SK-N-SH (cell line): ENCODE data around the gene RNF39. TPM values are rescaled to one million over a fixed set of nuclear protein-coding genes. Genes with fewer than 3 reads are reported as not detected.

ENCODE experiments used
- CTCF ChIA-PET: fragments of 300-600, 350-600 bp; formaldehyde crosslinking; extraction: SDS; loops from one replicate; lab custom pipeline; 2021; lab: Yijun Ruan, JAX
- POLR2A ChIA-PET: fragments of 350-600 bp; sonication (Branson Sonifier 250); formaldehyde crosslinking; extraction: SDS; loops from one replicate; lab custom pipeline; 2020; ENCODE audit warnings: antibody characterized with exemption, inconsistent platforms; lab: Yijun Ruan, JAX
- DNase-seq: peaks from one replicate; pipeline ENCODE4 v3.0.0; 2012
- H2AFZ ChIP-seq: fragments of 200-600 bp; sonication (generic); 2 replicates; pipeline ENCODE4 v1.8.1; 2016; ENCODE audit warnings: antibody characterized with exemption, mild to moderate bottlenecking, low read depth
- H3F3A ChIP-seq: fragments of 200-600 bp; sonication (generic); replicated peaks from 2 replicates; pipeline ENCODE3; 2016; ENCODE audit warnings: antibody characterized with exemption, mild to moderate bottlenecking; ENCODE audit not compliant: insufficient read depth
- H3K27ac ChIP-seq, 2 experiments: fragments of 200-500 bp in 1 of 2; fragments of 200-600 bp in 1 of 2; sonication (Bioruptor generic) in 1 of 2; sonication (generic), shearing (Covaris generic) in 1 of 2; 2 replicates each; pipeline versions ENCODE4 v1.5.1 to v1.6.1; 2014 to 2016; ENCODE audit warnings: low read depth in 2 of 2, inconsistent platforms in 1 of 2, low read length in 1 of 2, mild to moderate bottlenecking in 1 of 2, mixed read lengths in 1 of 2
- H3K27me3 ChIP-seq: fragments of 200-600 bp; sonication (generic), shearing (Covaris generic); 2 replicates; pipeline ENCODE4 v1.6.1; 2016; ENCODE audit warnings: mixed run types; ENCODE audit not compliant: insufficient read depth
- H3K36me3 ChIP-seq, 2 experiments: fragments of 200-500 bp in 1 of 2; fragments of 200-600 bp in 1 of 2; sonication (Bioruptor generic) in 1 of 2; sonication (generic) in 1 of 2; replicated peaks in 1 of 2; 2 replicates each; pipeline versions ENCODE3 to v1.5.1; 2014 to 2016; ENCODE audit warnings: low read length in 1 of 2, mild to moderate bottlenecking in 1 of 2; ENCODE audit not compliant: insufficient read depth in 2 of 2, control insufficient read depth in 1 of 2
- H3K4me1 ChIP-seq, 2 experiments: fragments of 200-500 bp in 1 of 2; fragments of 200-600 bp in 1 of 2; sonication (Bioruptor generic) in 1 of 2; sonication (generic), shearing (Covaris generic) in 1 of 2; 2 replicates each; pipeline versions ENCODE4 v1.5.1 to v1.6.1; 2014 to 2016; ENCODE audit warnings: low read depth in 1 of 2, low read length in 1 of 2, mixed run types in 1 of 2; ENCODE audit not compliant: insufficient read depth in 2 of 2, control insufficient read depth in 1 of 2
- H3K4me2 ChIP-seq: fragments of 200-600 bp; sonication (generic), shearing (Covaris generic); 2 replicates; pipeline ENCODE4 v1.6.1; 2017; ENCODE audit warnings: mixed run types
- H3K4me3 ChIP-seq, 2 experiments: fragments of 200-500 bp in 1 of 2; fragments of 200-600 bp in 1 of 2; sonication (Bioruptor generic) in 1 of 2; sonication (generic), shearing (Covaris generic) in 1 of 2; 2 replicates each; pipeline versions ENCODE4 v1.5.1 to v1.8.1; 2014 to 2016; ENCODE audit warnings: low read depth in 2 of 2, inconsistent platforms in 1 of 2, low read length in 1 of 2, mild to moderate bottlenecking in 1 of 2, mixed read lengths in 1 of 2, moderate library complexity in 1 of 2
- H3K79me2 ChIP-seq: fragments of 200-600 bp; sonication (generic); 2 replicates; pipeline ENCODE4 v1.8.1; 2017; ENCODE audit warnings: mild to moderate bottlenecking; ENCODE audit not compliant: insufficient read depth
- H3K9ac ChIP-seq: fragments of 200-600 bp; sonication (generic); 2 replicates; pipeline ENCODE4 v1.6.1; 2017; ENCODE audit warnings: mixed run types
- H3K9me2 ChIP-seq: fragments of 200-600 bp; sonication (generic); 2 replicates; pipeline ENCODE4 v1.6.1; 2017; ENCODE audit warnings: mixed run types
- H3K9me3 ChIP-seq: fragments of 200-600 bp; sonication (generic); 2 replicates; pipeline ENCODE4 v1.6.1; 2017; ENCODE audit warnings: mixed run types, mild to moderate bottlenecking, moderate library complexity
- H4K20me1 ChIP-seq: fragments of 200-600 bp; sonication (generic); 2 replicates; pipeline ENCODE4 v1.6.1; 2017; ENCODE audit warnings: mild to moderate bottlenecking, mixed run types; ENCODE audit not compliant: insufficient read depth
- CHD2 ChIP-seq: fragments of 150-350 bp; IDR thresholded peaks from 2 replicates; pipeline ENCODE4 v1.6.1; 2018; ENCODE audit warnings: low read length; ENCODE audit not compliant: partially characterized antibody
- ELF1 ChIP-seq: IDR thresholded peaks from 2 replicates; pipeline ENCODE4 v1.4.0; 2012
- FOSL2 ChIP-seq: IDR thresholded peaks from 2 replicates; pipeline ENCODE4 v1.4.0; 2012; ENCODE audit warnings: low read depth, mild to moderate bottlenecking, moderate library complexity, borderline replicate concordance
- FOXM1 ChIP-seq: IDR thresholded peaks from 2 replicates; pipeline ENCODE4 v1.4.0; 2012; ENCODE audit warnings: low read depth, mild to moderate bottlenecking
- GABPA ChIP-seq: IDR thresholded peaks from 2 replicates; pipeline ENCODE4 v1.4.0; 2012; ENCODE audit warnings: low read depth, mild to moderate bottlenecking
- GATA2 ChIP-seq: sonication (generic); formaldehyde crosslinking; IDR thresholded peaks from 2 replicates; pipeline ENCODE4 v1.5.0; 2020; ENCODE audit warnings: mild to moderate bottlenecking, missing genetic modification reagents
- JUND ChIP-seq: IDR thresholded peaks from 2 replicates; pipeline ENCODE4 v1.4.0; 2012
- MEF2A ChIP-seq: IDR thresholded peaks from 2 replicates; pipeline ENCODE4 v1.4.0; 2012; ENCODE audit warnings: low read depth, borderline replicate concordance
- NFIC ChIP-seq: IDR thresholded peaks from 2 replicates; pipeline ENCODE4 v1.4.0; 2012; ENCODE audit warnings: borderline replicate concordance
- NRF1 ChIP-seq: IDR thresholded peaks from 2 replicates; pipeline ENCODE4 v1.6.1; 2012; ENCODE audit warnings: low read depth, mild to moderate bottlenecking, low read length
- RAD21 ChIP-seq: IDR thresholded peaks from 2 replicates; pipeline ENCODE4 v1.6.1; 2012; ENCODE audit warnings: mild to moderate bottlenecking, low read length
- RCOR1 ChIP-seq: fragments of 150-350 bp; IDR thresholded peaks from 2 replicates; pipeline ENCODE4 v1.6.1; 2017; ENCODE audit warnings: antibody characterized with exemption, low read length
- RFX5 ChIP-seq: IDR thresholded peaks from 2 replicates; pipeline ENCODE4 v1.6.1; 2012; ENCODE audit warnings: mild to moderate bottlenecking, improper control_type of control experiment, low read length
- RXRA ChIP-seq: IDR thresholded peaks from 2 replicates; pipeline ENCODE4 v1.4.0; 2012; ENCODE audit warnings: low read depth, mild to moderate bottlenecking, borderline replicate concordance
- SIN3A ChIP-seq: IDR thresholded peaks from 2 replicates; pipeline ENCODE4 v1.6.1; 2012; ENCODE audit warnings: low read depth, mild to moderate bottlenecking, low read length, moderate library complexity, borderline replicate concordance
- TAF1 ChIP-seq: IDR thresholded peaks from 2 replicates; pipeline ENCODE4 v1.6.1; 2012; ENCODE audit warnings: low read depth, mild to moderate bottlenecking, low read length, moderate library complexity, borderline replicate concordance
- TCF12 ChIP-seq: IDR thresholded peaks from 2 replicates; pipeline ENCODE4 v1.4.0; 2012
- TEAD4 ChIP-seq: IDR thresholded peaks from 2 replicates; pipeline ENCODE4 v1.4.0; 2012; ENCODE audit warnings: mild to moderate bottlenecking, borderline replicate concordance; ENCODE audit not compliant: insufficient read depth
- WGBS: methylation state at CpG from one replicate; pipeline ENCODE4 v1.1.6; 2017; ENCODE audit warnings: low lambda C conversion rate; 5-methylcytosine and 5-hydroxymethylcytosine counted together
- polyA plus RNA-seq, 3 experiments: library from polyadenylated mRNA; depleted of rRNA; stranded (reverse); fragments of >200 nt; gene quantifications; 2 replicates each; pipeline ENCODE4 v1.2.3, GENCODE V29; 2012
- TF ChIP-seq, protein P1 (sequence below): IDR thresholded peaks from 2 replicates; pipeline ENCODE4 v1.4.0; 2012; ENCODE audit warnings: low read depth, borderline replicate concordance
- TF ChIP-seq, protein P2 (sequence below): IDR thresholded peaks from 2 replicates; pipeline ENCODE4; 2012
- TF ChIP-seq, protein P3 (sequence below): IDR thresholded peaks from 2 replicates; pipeline ENCODE4 v1.4.0; 2012; ENCODE audit warnings: low read depth, borderline replicate concordance

Gene RNF39
- polyA plus RNA-seq, 1 of the 3 experiments (the other 2 are of a cell fraction), result not detected

- POLR2A ChIA-PET, result no interaction called here
- Histone ChIP-seq H3K4me2 (no peak overlapping the region), H2AFZ (no peak overlapping the region)
Observed at GRCh38 chr6:30091577-30092381, 16.2 kb upstream of the RNF39 start.

DNA sequence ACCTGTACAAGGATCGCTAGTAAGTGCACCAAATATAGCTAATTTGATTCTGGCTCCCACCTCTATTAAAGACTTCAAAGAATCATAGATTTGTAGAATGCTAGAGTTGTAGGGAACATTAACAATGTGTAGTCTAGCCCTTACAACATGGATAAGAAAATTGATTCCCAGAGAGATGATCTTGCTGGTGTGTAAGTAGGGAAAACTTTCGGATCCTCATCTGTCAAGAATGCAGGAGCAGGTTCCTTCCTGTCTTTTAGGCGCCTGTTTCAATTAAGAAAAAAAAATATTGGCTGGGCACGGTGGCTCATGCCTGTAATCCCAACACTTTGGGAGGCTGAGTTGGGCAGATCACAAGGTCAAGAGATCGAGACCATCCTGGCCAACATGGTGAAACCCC lies 12.3 kb upstream of the RNF39 start:
- H3K36me3 ChIP-seq, result no peaks in the 10 kb centered on the region
- no peak for TF ChIP-seq TEAD4
- no peak for TF ChIP-seq ELF1
- no peak for TF ChIP-seq TAF1
- no peak for TF ChIP-seq SIN3A
- TF ChIP-seq CHD2, result no peak
- no peak for TF ChIP-seq RCOR1
- TF ChIP-seq TCF12, result no peak
- TF ChIP-seq MEF2A, result no peak
- no peak for TF ChIP-seq FOSL2
- TF ChIP-seq, protein P1, sequence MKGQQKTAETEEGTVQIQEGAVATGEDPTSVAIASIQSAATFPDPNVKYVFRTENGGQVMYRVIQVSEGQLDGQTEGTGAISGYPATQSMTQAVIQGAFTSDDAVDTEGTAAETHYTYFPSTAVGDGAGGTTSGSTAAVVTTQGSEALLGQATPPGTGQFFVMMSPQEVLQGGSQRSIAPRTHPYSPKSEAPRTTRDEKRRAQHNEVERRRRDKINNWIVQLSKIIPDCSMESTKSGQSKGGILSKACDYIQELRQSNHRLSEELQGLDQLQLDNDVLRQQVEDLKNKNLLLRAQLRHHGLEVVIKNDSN, result no peak
- TF ChIP-seq, protein P2, sequence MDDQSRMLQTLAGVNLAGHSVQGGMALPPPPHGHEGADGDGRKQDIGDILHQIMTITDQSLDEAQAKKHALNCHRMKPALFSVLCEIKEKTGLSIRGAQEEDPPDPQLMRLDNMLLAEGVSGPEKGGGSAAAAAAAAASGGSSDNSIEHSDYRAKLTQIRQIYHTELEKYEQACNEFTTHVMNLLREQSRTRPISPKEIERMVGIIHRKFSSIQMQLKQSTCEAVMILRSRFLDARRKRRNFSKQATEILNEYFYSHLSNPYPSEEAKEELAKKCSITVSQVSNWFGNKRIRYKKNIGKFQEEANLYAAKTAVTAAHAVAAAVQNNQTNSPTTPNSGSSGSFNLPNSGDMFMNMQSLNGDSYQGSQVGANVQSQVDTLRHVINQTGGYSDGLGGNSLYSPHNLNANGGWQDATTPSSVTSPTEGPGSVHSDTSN, result no peak
- no peak for TF ChIP-seq NRF1
- no peak for TF ChIP-seq RAD21
- TF ChIP-seq, all 33 proteins: peak for 0
- no peak for DNase-seq
- no peaks in the 10 kb centered on the region for H3K9me3 ChIP-seq
- no peaks in the 10 kb centered on the region for H3K79me2 ChIP-seq
- H3K27ac ChIP-seq, result no peak overlapping the region
- ChIA-PET POLR2A (no interaction called here), CTCF (interaction anchor here (2.1 to 2.6 kb wide), 3 partner anchors 11 to 43 kb away, joined by 5 to 13 read pairs (median 12); no protein-coding TSS in a partner anchor)
- no peak overlapping the region for H3K4me3 ChIP-seq
- 39% methylated on average over 5 of the region's 5 CpGs for WGBS
- H3K9ac ChIP-seq, result no peak overlapping the region
- peaks cover 21% of the 10 kb centered on the region for H3K27me3 ChIP-seq
- H3K4me1 ChIP-seq, result no peaks in the 10 kb centered on the region
- H3K9me2 ChIP-seq, result no peaks in the 10 kb centered on the region
- H3F3A ChIP-seq, result no peaks in the 10 kb centered on the region
- H4K20me1 ChIP-seq, result no peaks in the 10 kb centered on the region
- H3K4me2 ChIP-seq, result no peak overlapping the region
- H2AFZ ChIP-seq, result no peak overlapping the region

More at GRCh38 chr6:30091577-30092381, 16.2 kb upstream of the RNF39 start:
- Histone ChIP-seq H3K27me3 (peaks cover 56% of the 10 kb centered on the region), H3K79me2 (no peaks in the 10 kb centered on the region), H3K9me2 (no peaks in the 10 kb centered on the region), H3K9me3 (no peaks in the 10 kb centered on the region), H3K9ac (no peak overlapping the region), H3F3A (no peaks in the 10 kb centered on the region), H3K4me3 (no peak overlapping the region), H3K27ac (no peak overlapping the region), H4K20me1 (no peaks in the 10 kb centered on the region), H3K36me3 (no peaks in the 10 kb centered on the region), H3K4me1 (no peaks in the 10 kb centered on the region)
- CTCF ChIA-PET, result interaction anchor here (0.6 to 4.0 kb wide), 2 partner anchors 10 to 12 kb away, joined by 3 to 27 read pairs; no protein-coding TSS in a partner anchor
- WGBS, result 27% methylated on average over 8 of the region's 11 CpGs
- DNase-seq, result no peak
- no peak for TF ChIP-seq RCOR1
- TF ChIP-seq, protein P3, sequence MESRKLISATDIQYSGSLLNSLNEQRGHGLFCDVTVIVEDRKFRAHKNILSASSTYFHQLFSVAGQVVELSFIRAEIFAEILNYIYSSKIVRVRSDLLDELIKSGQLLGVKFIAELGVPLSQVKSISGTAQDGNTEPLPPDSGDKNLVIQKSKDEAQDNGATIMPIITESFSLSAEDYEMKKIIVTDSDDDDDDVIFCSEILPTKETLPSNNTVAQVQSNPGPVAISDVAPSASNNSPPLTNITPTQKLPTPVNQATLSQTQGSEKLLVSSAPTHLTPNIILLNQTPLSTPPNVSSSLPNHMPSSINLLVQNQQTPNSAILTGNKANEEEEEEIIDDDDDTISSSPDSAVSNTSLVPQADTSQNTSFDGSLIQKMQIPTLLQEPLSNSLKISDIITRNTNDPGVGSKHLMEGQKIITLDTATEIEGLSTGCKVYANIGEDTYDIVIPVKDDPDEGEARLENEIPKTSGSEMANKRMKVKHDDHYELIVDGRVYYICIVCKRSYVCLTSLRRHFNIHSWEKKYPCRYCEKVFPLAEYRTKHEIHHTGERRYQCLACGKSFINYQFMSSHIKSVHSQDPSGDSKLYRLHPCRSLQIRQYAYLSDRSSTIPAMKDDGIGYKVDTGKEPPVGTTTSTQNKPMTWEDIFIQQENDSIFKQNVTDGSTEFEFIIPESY, result no peak
- TF ChIP-seq RXRA, result no peak
- TF ChIP-seq NRF1, result no peak
- no peak for TF ChIP-seq FOXM1
- TF ChIP-seq GABPA, result no peak
- no peak for TF ChIP-seq CHD2
- no peak for TF ChIP-seq GATA2 (CRISPR knock-in tag)
- TF ChIP-seq, protein P2, result no peak
- TF ChIP-seq, protein P1, result no peak
- TF ChIP-seq TAF1, result no peak
- no peak for TF ChIP-seq NFIC
- TF ChIP-seq TCF12, result no peak
- TF ChIP-seq RFX5, result no peak
- TF ChIP-seq JUND, result no peak
- TF ChIP-seq RAD21, result no peak
- TF ChIP-seq, all 33 proteins: peak for 0
